Lower leg skin (tissue), 4 donors: ENCODE results near the gene DSCAML1. TPM values are rescaled to one million over a fixed set of nuclear protein-coding genes. Genes with fewer than 3 reads are reported as not detected.

ENCODE experiments used
- DNase-seq, 2 donors: peaks; one replicate each; pipeline ENCODE4 v3.0.0-alpha.2; 2019; ENCODE audit warnings: low spot score in 2 of 2
- H3K4me3 ChIP-seq: fragments of 200-600 bp; sonication (generic); 2 replicates; pipeline ENCODE4 v1.5.1; 2017; ENCODE audit warnings: mild to moderate bottlenecking, low read depth; ENCODE audit not compliant: poor library complexity, severe bottlenecking
- POLR2A ChIP-seq, 2 donors: fragments of 450-650 bp; IDR thresholded peaks; one replicate each; pipeline ENCODE4 v1.6.1; 2016 to 2017; ENCODE audit warnings: antibody characterized with exemption in 2 of 2, mild to moderate bottlenecking in 1 of 2, moderate library complexity in 1 of 2
- WGBS, 2 donors: methylation state at CpG; one replicate each; pipeline ENCODE4 v1.1.5; 2018; 5-methylcytosine and 5-hydroxymethylcytosine counted together
- intact Hi-C: fragments of 100-400 bp; cut with DNase I; formaldehyde crosslinking; loops from one replicate; pipeline ENCODE4 v1.15.0; 2023; ENCODE audit warnings: low total_unique reads
- total RNA-seq, 4 donors: library from RNA; depleted of rRNA; stranded (reverse); fragments of >200 nt; gene quantifications; one replicate each; pipeline ENCODE4 v1.1.0, GENCODE V29; 2016
- TF ChIP-seq, protein P1 (sequence below), 3 donors: fragments of 450-650 bp; IDR thresholded peaks; one replicate each; pipeline ENCODE4 v1.5.1; 2016; ENCODE audit warnings: antibody characterized with exemption in 3 of 3, mild to moderate bottlenecking in 3 of 3, moderate library complexity in 2 of 3

Gene DSCAML1
- total RNA-seq, 4 donors from 2014 or later: 0.07 to 0.13 (median 0.08) TPM

DNA sequence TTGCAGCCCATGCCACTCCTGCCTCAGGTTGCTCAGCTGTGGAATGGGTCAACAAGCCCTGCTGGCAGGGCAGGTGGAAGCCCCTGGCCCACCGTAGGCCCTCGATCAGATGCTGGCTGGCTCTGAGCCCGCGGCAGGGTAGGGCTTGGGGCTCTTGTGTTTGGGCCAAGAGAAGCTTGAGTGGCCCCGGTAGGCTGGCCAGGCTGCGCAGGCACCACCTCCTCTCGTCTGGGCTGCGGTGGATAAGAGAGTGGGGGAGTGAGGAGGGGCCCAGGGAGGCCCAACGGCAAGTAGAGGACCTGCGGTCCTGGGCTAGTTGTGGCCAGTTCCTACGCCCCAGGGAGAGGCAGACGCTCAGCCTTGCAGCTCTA lies 354.2 kb downstream of the DSCAML1 start:
- no peak for DNase-seq
- 69 to 75% methylated on average over 9 to 12 of the region's 12 CpGs for WGBS, 2 donors
- H3K4me3 ChIP-seq: no peak overlapping the region
- TF ChIP-seq POLR2A (IDR thresholded peaks at IDR 0.05): no peak
- TF ChIP-seq, protein P1, sequence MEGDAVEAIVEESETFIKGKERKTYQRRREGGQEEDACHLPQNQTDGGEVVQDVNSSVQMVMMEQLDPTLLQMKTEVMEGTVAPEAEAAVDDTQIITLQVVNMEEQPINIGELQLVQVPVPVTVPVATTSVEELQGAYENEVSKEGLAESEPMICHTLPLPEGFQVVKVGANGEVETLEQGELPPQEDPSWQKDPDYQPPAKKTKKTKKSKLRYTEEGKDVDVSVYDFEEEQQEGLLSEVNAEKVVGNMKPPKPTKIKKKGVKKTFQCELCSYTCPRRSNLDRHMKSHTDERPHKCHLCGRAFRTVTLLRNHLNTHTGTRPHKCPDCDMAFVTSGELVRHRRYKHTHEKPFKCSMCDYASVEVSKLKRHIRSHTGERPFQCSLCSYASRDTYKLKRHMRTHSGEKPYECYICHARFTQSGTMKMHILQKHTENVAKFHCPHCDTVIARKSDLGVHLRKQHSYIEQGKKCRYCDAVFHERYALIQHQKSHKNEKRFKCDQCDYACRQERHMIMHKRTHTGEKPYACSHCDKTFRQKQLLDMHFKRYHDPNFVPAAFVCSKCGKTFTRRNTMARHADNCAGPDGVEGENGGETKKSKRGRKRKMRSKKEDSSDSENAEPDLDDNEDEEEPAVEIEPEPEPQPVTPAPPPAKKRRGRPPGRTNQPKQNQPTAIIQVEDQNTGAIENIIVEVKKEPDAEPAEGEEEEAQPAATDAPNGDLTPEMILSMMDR (IDR thresholded peaks at IDR 0.05): no peak
- intact Hi-C loops: no loop called here

DNA sequence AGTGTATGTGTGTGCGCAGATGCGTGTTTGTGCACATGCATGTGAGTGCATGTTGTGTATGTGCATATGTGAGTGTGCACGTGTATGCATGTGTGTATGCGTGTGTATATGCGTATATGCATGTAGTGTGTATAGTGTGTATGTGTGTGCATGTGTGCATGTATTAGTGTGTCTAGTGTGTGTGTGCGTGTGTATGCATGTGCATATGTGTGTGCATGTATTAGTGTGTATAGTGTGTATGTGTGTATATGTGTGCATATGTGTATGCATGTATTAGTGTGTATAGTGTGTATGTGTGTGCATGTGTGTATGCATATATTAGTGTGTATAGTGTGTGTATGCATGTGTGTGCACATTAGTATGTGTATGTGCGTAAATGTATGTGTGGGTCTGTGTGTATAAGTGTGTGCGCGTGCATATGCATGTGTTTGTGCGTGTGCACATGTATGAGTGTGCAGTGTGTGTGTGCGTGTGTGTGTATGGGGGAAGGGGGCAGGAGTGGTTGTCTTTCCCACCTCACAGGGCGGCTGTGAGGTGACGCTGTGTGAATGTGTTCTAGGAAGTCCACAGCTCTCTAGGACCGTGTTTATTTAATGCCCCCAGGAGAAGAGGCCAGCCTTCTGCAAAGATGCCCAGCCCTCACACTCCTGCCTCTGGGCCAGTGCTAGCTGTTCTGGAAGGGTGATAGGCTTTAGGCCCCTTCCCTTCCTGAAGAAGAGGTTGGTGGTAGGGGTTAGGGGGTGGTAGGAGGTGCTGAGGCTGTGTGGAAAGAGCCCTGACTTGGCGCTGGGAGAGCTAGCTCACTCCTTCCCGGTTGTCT lies 354.8 kb downstream of the DSCAML1 start:
- no peak overlapping the region for H3K4me3 ChIP-seq
- no peak for DNase-seq
- WGBS, 2 donors: 85 to 92% methylated on average over 16 of the region's 16 CpGs
- intact Hi-C loops: no loop called here
- no peak for TF ChIP-seq POLR2A (IDR thresholded peaks at IDR 0.05)

DNA sequence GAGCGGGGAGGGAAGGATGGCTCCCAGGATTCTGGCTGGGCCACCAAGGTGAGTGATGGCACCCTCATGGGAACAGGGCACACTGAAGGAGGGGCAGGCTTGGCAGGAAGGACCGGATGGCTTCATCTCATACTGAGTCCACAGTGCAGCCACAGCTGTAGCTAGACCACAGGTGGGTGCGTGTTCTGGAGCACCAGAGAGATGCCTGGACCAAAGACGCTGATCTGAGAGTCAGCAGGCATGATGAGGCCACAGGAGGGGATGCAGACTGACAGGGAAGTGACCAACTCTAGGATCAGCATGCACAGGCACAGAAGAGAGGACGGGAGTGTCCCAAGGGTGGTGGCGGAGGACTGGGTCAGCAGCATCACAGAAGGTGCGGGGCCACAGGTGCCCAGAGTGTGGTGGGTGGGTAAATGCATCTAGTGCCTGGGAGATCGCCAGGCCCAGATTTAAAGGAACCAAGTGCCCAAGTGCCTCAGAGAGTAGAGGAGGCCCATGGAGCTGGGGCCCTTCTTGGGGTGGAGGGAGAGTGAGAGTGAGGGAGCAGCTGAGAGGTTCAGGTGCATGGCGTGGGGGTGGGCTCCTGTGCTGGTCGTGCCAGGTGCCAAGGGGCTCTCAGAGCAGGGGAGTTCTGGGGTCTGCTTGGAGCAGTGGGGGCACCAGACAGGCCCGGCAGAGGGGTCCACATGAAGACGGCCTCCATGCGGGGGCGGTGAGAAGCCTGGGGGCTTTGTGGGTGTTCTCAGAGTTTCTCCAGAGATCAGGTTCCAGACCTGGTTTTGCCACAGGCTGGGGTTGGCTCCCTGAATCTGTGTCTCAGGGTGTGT lies 355.7 kb downstream of the DSCAML1 start:
- intact Hi-C loops: no loop called here
- WGBS, 2 donors: 76% methylated on average over 14 of the region's 14 CpGs
- no peak overlapping the region for H3K4me3 ChIP-seq
- no peak for TF ChIP-seq POLR2A (IDR thresholded peaks at IDR 0.05)
- TF ChIP-seq, protein P1 (IDR thresholded peaks at IDR 0.05): no peak
- DNase-seq: no peak

DNA sequence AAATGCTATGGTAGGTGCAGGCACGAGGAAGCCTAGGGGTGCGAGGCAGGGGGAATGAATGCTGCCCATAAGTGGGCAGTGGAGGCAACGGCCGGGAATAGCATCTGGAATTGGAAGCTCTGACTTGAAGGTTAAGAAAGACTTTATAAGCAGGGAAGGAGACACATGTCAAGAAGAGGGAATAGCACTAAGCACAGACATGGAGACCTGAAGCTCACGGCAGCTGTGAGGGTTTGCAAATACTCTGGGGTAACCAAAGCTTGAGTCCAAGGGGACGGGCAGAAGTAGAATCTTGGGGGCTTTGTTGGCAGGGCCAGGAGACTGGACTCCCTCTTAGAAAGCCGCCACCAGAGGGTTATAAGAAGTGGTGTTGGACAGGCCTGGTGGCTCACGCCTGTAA lies 356.8 kb downstream of the DSCAML1 start:
- TF ChIP-seq POLR2A (IDR thresholded peaks at IDR 0.05): no peak
- TF ChIP-seq, protein P1 (IDR thresholded peaks at IDR 0.05): no peak
- intact Hi-C loops: no loop called here
- H3K4me3 ChIP-seq: no peak overlapping the region
- 86 to 91% methylated on average over 8 of the region's 8 CpGs for WGBS, 2 donors
- DNase-seq: no peak

DNA sequence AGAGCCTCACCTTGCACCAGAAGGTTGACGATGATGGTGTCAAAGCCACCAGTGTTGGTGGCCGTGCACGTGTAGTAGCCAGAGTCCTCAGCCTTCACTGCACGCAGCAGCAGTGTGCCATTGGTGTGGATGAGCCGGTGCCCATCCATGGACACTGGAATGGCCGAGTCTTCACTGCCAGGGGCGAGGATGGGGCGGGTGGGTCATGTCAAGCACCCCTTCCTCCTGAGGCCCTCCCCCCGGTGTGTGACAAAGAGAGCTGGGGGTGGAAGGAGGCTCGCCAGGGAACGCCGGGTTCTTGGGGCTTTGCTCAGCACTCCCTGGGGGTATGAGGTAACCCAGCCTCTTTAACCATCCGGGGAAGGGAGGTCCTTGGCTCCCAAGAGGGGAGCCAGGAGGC lies 357.8 kb downstream of the DSCAML1 start:
- TF ChIP-seq, protein P1 (IDR thresholded peaks at IDR 0.05): no peak
- TF ChIP-seq POLR2A (IDR thresholded peaks at IDR 0.05): no peak
- H3K4me3 ChIP-seq: no peak overlapping the region
- WGBS, 2 donors: 71 to 75% methylated on average over 6 to 13 of the region's 13 CpGs
- intact Hi-C loops: no loop called here
- no peak for DNase-seq

DNA sequence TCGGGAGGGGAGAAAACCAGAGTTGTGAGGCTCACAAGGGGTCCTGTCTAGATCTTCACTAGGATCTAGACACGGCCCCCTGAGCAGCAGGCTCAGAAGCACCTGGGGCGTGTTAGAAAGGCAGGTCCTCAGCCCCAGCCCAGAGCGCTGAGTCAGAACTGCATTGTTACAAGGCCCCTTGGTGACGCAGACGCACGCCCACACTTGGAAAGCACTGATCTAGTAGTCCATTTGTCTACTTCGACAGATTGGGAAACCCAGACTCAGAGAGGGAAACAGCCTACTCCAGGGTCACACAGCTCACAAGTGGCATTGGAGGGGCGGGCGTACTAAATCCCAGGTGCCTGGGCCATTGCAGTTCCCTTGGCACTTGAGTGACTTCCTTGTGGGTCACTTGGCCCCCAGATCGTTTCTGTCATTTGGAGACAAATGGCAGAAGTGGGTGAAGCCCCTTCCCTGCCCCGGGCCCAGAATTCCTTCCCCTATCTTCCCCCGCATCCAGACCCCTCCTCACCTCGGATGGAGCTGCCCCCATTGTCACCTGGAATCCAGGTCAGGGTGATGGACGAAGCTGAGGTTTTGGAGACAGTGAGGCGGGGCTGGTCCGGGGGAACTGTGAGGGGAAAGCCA lies 358.5 kb downstream of the DSCAML1 start:
- 77 to 83% methylated on average over 14 to 17 of the region's 17 CpGs for WGBS, 2 donors
- DNase-seq: no peak
- no peak overlapping the region for H3K4me3 ChIP-seq
- intact Hi-C loops: no loop called here
- TF ChIP-seq, protein P1 (IDR thresholded peaks at IDR 0.05): no peak
- TF ChIP-seq POLR2A (IDR thresholded peaks at IDR 0.05): no peak
